Rectal smooth muscle tissue (tissue), 1 donor: ENCODE measurements around the gene COL4A1.

ENCODE experiments used
- H3K27ac ChIP-seq: one replicate; pipeline ENCODE4 v1.7.0; 2013; ENCODE audit warnings: low read depth, low read length, inconsistent platforms
- H3K27me3 ChIP-seq: one replicate; pipeline ENCODE4 v1.7.0; 2013; ENCODE audit warnings: low read length; ENCODE audit not compliant: control insufficient read depth, insufficient read depth
- H3K36me3 ChIP-seq: one replicate; pipeline ENCODE4 v1.7.0; 2013; ENCODE audit warnings: low read length; ENCODE audit not compliant: control insufficient read depth, insufficient read depth
- H3K4me1 ChIP-seq: one replicate; pipeline ENCODE4 v1.7.0; 2013; ENCODE audit warnings: low read length; ENCODE audit not compliant: control insufficient read depth, insufficient read depth
- H3K4me3 ChIP-seq: one replicate; pipeline ENCODE4 v1.7.0; 2013; ENCODE audit warnings: low read length
- H3K9ac ChIP-seq: one replicate; pipeline ENCODE4 v1.7.0; 2013; ENCODE audit warnings: low read length

COL4A1 gene

DNA sequence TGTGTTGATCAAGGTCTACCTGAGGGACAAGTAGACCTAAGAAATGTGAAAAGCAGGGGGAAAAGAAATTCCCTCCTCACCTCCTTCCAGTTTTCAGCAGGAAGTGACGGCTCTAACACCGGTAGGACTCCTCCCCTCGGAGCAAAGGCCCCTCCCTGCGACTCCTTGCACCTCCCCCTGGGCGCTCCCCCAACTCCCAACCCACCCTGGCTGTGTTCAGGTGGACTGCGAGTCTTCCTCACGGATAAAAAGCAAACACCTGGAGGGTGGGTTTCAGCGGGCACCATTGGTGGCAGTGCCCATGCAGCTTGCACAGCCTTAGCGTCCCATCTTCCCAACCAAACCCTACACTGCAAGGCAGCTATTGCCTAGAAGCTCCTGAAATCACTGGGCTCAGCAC, 124.5 kb downstream of the COL4A1 start:
- H3K27ac ChIP-seq, result no peak overlapping the region
- no peak overlapping the region for H3K9ac ChIP-seq
- no peaks in the 10 kb centered on the region for H3K27me3 ChIP-seq
- peaks cover 39% of the 10 kb centered on the region for H3K36me3 ChIP-seq
- H3K4me3 ChIP-seq, result no peak overlapping the region
- no peaks in the 10 kb centered on the region for H3K4me1 ChIP-seq

DNA sequence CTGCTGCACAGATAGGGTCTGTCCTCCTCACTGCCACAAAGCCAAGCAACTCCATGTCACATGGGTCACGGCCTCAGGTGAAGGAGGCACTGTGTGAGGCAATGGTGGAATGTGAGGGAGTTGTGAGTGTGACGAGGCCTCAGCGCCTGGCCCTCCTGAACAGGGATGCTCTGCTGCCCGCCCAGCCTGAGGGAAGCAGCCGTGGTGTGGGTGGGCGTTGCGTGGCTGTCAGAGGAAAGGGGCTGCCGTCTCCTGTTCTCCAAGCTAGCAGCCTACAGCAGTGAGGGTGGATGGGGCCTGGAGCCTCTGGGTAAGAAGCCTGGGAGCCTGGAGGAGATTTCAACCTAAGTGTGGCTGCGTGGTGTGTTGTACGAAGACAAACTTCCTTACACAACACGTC, 125.0 kb downstream of the COL4A1 start:
- Histone ChIP-seq H3K4me1 (no peaks in the 10 kb centered on the region), H3K27me3 (no peaks in the 10 kb centered on the region), H3K36me3 (peaks cover 42% of the 10 kb centered on the region), H3K4me3 (no peak overlapping the region), H3K27ac (no peak overlapping the region), H3K9ac (no peak overlapping the region)

DNA sequence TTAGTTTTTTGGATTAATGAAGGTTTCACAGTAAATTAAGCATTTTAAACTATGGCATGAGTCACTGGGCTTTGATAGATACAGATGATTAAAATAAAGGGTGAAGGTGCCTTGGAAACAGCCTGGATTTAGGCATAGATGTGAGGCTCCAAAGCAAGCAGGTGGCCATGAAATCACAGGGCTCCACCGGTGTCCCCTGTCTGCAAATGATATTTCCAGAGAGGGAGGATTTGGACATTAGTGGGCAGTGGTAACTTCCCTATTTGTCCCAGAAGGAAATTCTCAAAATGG, 127.2 kb downstream of the COL4A1 start:
- Histone ChIP-seq H3K36me3 (peaks cover 52% of the 10 kb centered on the region), H3K4me1 (no peaks in the 10 kb centered on the region), H3K9ac (no peak overlapping the region), H3K27ac (no peak overlapping the region), H3K4me3 (no peak overlapping the region), H3K27me3 (no peaks in the 10 kb centered on the region)

- Histone ChIP-seq H3K9ac (no peak overlapping the region), H3K4me1 (no peaks in the 10 kb centered on the region), H3K27me3 (no peaks in the 10 kb centered on the region), H3K4me3 (no peak overlapping the region), H3K36me3 (peaks cover 52% of the 10 kb centered on the region), H3K27ac (no peak overlapping the region)
Observed at GRCh38 chr13:110179116-110179856, 127.7 kb downstream of the COL4A1 start.

GRCh38 chr13:110177790-110178189, 129.2 kb downstream of the COL4A1 start:
- Histone ChIP-seq H3K36me3 (peaks cover 55% of the 10 kb centered on the region), H3K27me3 (no peaks in the 10 kb centered on the region), H3K9ac (no peak overlapping the region), H3K4me1 (no peaks in the 10 kb centered on the region), H3K27ac (no peak overlapping the region), H3K4me3 (no peak overlapping the region)

GRCh38 chr13:110176431-110176830, 130.5 kb downstream of the COL4A1 start:
- no peak overlapping the region for H3K4me3 ChIP-seq
- H3K27me3 ChIP-seq, result no peaks in the 10 kb centered on the region
- H3K9ac ChIP-seq, result no peak overlapping the region
- H3K27ac ChIP-seq, result no peak overlapping the region
- H3K36me3 ChIP-seq, result peaks cover 46% of the 10 kb centered on the region
- no peaks in the 10 kb centered on the region for H3K4me1 ChIP-seq

GRCh38 chr13:110173247-110173818, 133.6 kb downstream of the COL4A1 start:
- H3K36me3 ChIP-seq, result peaks cover 38% of the 10 kb centered on the region
- H3K27me3 ChIP-seq, result no peaks in the 10 kb centered on the region
- no peak overlapping the region for H3K9ac ChIP-seq
- H3K4me3 ChIP-seq, result no peak overlapping the region
- no peak overlapping the region for H3K27ac ChIP-seq
- H3K4me1 ChIP-seq, result no peaks in the 10 kb centered on the region

DNA sequence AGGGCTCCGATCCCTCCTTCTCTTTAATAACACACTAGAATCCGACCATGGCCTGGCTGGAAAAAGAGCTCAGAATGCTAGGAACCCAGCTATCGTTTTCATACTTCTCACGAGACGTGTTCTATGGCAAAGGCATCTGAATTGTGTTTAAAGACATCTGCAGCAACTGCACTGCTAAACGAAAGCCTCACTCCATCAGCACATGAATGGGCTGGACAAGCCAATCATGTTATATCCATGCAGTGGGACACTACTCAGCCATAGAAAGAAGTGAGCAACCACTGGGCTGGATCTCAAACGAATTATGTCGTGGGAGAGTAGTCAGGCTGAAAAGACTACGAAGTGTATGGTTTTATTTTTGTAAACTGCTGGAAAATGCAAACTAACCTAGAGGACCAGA, 136.1 kb downstream of the COL4A1 start:
- H3K4me1 ChIP-seq, result no peaks in the 10 kb centered on the region
- no peaks in the 10 kb centered on the region for H3K27me3 ChIP-seq
- H3K4me3 ChIP-seq, result no peak overlapping the region
- no peak overlapping the region for H3K9ac ChIP-seq
- peaks cover 22% of the 10 kb centered on the region for H3K36me3 ChIP-seq
- H3K27ac ChIP-seq, result no peak overlapping the region

DNA sequence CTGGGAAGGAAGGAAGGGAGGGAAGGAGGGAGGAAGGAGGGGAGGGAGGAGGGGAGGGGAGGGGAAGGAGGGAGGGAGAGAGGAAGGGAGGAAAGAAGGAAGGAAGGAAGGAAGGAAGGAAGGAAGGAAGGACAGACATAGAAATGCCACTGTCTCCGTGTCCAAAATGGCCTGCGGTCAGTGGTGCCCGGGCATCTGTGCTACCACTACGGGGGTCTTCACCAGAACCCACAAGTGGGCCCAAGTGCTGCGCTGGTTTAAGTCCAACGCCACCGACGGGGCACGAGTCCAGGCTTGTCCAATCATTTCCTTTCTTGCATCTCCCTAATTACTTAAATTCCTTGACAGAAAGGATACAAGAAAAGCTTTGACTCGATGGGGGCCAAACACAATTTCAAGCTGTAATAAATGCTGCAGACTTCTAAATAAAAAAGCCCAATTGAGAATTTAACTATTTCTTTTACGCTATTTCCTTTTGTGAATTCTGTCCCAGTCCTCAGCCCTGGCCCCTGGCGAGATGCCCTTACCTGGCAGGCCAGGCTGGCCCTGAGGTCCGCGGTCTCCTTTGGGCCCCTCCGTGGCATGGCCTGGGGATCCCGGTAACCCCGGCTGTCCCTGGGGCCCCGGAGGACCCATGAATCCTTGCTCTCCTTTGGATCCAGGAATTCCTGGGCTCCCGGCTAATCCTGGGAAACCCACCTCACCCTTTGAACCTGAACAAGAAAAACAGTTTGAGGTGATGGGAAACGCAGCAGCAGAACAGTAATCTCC, 136.8 kb downstream of the COL4A1 start:
- H3K4me1 ChIP-seq, result no peaks in the 10 kb centered on the region
- no peak overlapping the region for H3K9ac ChIP-seq
- no peak overlapping the region for H3K4me3 ChIP-seq
- no peak overlapping the region for H3K27ac ChIP-seq
- no peaks in the 10 kb centered on the region for H3K27me3 ChIP-seq
- peaks cover 21% of the 10 kb centered on the region for H3K36me3 ChIP-seq

DNA sequence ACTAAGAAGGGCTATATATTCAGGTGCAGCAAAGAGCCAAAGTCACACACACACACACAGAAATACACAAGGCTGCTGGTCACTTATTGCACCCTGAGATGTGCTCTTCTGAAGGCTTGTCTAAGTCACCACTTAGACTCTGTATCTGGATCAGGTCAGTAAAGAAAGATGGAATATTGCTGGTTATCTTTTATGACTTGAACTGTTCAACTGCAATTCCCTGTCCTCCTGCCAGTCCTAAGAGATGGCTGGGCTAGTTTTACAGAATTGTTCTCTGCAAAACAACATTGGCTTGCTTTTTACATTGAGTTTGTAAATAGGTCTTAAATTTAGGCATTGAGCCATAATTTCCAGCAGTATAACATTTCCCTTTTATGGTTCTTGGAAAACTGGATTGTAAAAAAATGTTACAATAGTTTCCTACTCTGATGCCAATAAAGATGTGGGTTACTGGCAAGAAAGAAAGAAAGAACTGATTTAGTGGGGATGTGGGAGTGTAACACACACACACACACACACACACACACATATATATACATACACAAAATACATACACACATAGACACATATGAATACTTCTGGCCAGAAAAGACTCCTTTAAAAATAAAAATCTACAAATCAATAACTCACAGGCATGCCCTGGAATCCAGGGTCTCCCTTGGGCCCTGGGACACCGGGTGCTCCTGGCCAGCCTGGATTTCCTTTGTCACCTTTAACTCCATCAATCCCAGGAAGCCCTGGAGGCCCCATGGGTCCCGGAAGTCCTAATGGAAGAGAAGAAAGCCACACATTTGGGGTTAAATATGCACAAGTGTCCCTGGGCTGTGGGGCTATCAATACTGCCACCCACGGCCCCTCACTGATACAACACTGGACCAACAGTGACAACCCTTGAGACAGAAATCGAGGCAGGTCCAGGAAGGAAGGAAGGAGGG, 137.7 kb downstream of the COL4A1 start:
- Histone ChIP-seq H3K4me1 (no peaks in the 10 kb centered on the region), H3K27ac (no peak overlapping the region), H3K36me3 (peaks cover 16% of the 10 kb centered on the region), H3K27me3 (no peaks in the 10 kb centered on the region), H3K9ac (no peak overlapping the region), H3K4me3 (no peak overlapping the region)

DNA sequence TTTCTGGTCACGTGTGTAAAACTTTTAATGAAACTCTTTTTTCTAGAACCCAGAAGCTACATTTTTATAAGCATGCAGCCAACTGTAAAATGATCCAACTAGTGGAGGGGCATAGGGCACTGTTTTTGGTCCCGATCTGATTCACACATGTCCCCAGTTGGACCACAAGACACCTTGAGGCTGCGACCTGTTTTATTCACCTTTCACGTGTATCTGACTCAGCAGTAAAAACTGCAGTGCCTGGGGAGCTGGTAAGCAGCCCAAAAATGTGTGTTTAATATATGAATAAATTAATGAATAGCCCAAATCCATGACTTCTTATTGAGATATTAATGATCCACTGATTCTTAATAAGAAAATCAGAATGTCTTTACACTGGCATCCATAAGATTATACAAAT, 140.4 kb downstream of the COL4A1 start:
- H3K27me3 ChIP-seq, result no peaks in the 10 kb centered on the region
- H3K9ac ChIP-seq, result no peak overlapping the region
- no peak overlapping the region for H3K27ac ChIP-seq
- H3K4me3 ChIP-seq, result no peak overlapping the region
- no peaks in the 10 kb centered on the region for H3K4me1 ChIP-seq
- peaks cover 17% of the 10 kb centered on the region for H3K36me3 ChIP-seq

- H3K9ac ChIP-seq, result no peak overlapping the region
- H3K4me1 ChIP-seq, result no peaks in the 10 kb centered on the region
- H3K27me3 ChIP-seq, result no peaks in the 10 kb centered on the region
- peaks cover 17% of the 10 kb centered on the region for H3K36me3 ChIP-seq
- H3K4me3 ChIP-seq, result no peak overlapping the region
- no peak overlapping the region for H3K27ac ChIP-seq
Observed at GRCh38 chr13:110164706-110165105, 142.3 kb downstream of the COL4A1 start.
